Type B pancreatic cell (in vitro differentiated cells): ENCODE results near the gene PRADC1. TPM values are rescaled to one million over a fixed set of nuclear protein-coding genes. Genes with fewer than 3 reads are reported as not detected.

ENCODE experiments used
- DNase-seq: peaks from one replicate; pipeline ENCODE4 v3.0.0; 2021; ENCODE audit warnings: mixed read lengths; ENCODE audit not compliant: unreplicated experiment; ENCODE audit errors: extremely low spot score
- H3K27ac Mint-ChIP-seq: 2 replicates; pipeline ENCODE4 v1.8.0; 2021; ENCODE audit warnings: mild to moderate bottlenecking, mixed read lengths
- H3K27me3 Mint-ChIP-seq: 2 replicates; pipeline ENCODE4 v1.8.0; 2021; ENCODE audit warnings: mixed read lengths
- H3K36me3 Mint-ChIP-seq: 2 replicates; pipeline ENCODE4 v1.8.0; 2021; ENCODE audit warnings: mixed read lengths
- H3K4me1 Mint-ChIP-seq: one replicate; pipeline ENCODE4 v1.8.0; 2021; ENCODE audit warnings: mixed read lengths; ENCODE audit not compliant: unreplicated experiment
- H3K4me3 Mint-ChIP-seq: 2 replicates; pipeline ENCODE4 v1.8.0; 2021; ENCODE audit warnings: mild to moderate bottlenecking, mixed read lengths
- H3K9me3 Mint-ChIP-seq: 2 replicates; pipeline ENCODE4 v1.8.0; 2021; ENCODE audit warnings: mixed read lengths
- CTCF ChIP-seq: fragments of 200-600 bp; sonication (generic); conservative IDR thresholded peaks from 2 replicates; pipeline ENCODE4 v1.5.0; 2021; ENCODE audit warnings: antibody characterized with exemption, mild to moderate bottlenecking
- total RNA-seq: library from RNA; stranded (reverse); gene quantifications from 2 replicates; pipeline ENCODE4 v1.2.1, GENCODE V29; 2021; ENCODE audit warnings: low replicate concordance

Gene PRADC1
- total RNA-seq, 1 donor from 2014 or later: 16.3 TPM

GRCh38 chr2:73233932-73234832 is 1.1 kb upstream of the PRADC1 start, which contains the start of gene CCT7:
TSS of gene CCT7 (plus strand) at chr2:73234308. CDS start at chr2:73234379, 71 bp downstream.
- no peak for TF ChIP-seq CTCF
- Mint-ChIP-seq H3K27me3 (no peaks in the 10 kb centered on the region), H3K4me1 (peaks cover 27% of the 10 kb centered on the region), H3K4me3 (peak within 1 kb of the TSS; percentile 99), H3K27ac (peak within 1 kb of the TSS; percentile 94), H3K36me3 (no peaks in the 10 kb centered on the region), H3K9me3 (no peaks in the 10 kb centered on the region)
- peak; percentile 83 for DNase-seq

GRCh38 chr2:73232403-73233153 is 461 bp downstream of the PRADC1 start:
- no peak for DNase-seq
- no peak for TF ChIP-seq CTCF
- H3K27ac Mint-ChIP-seq: peak overlapping the region; percentile 39
- no peaks in the 10 kb centered on the region for H3K36me3 Mint-ChIP-seq
- peaks cover 20% of the 10 kb centered on the region for H3K4me1 Mint-ChIP-seq
- no peaks in the 10 kb centered on the region for H3K27me3 Mint-ChIP-seq
- H3K4me3 Mint-ChIP-seq: peak overlapping the region; percentile 99
- no peaks in the 10 kb centered on the region for H3K9me3 Mint-ChIP-seq

GRCh38 chr2:73228631-73229030 is 4.4 kb downstream of the PRADC1 start:
- Mint-ChIP-seq H3K4me1 (peaks cover 4% of the 10 kb centered on the region), H3K36me3 (no peaks in the 10 kb centered on the region), H3K9me3 (no peaks in the 10 kb centered on the region), H3K27me3 (no peaks in the 10 kb centered on the region), H3K4me3 (no peak overlapping the region), H3K27ac (no peak overlapping the region)
- no peak for DNase-seq
- no peak for TF ChIP-seq CTCF

- no peak overlapping the region for H3K4me3 Mint-ChIP-seq
- no peak for TF ChIP-seq CTCF
- H3K9me3 Mint-ChIP-seq: no peaks in the 10 kb centered on the region
- no peaks in the 10 kb centered on the region for H3K27me3 Mint-ChIP-seq
- no peaks in the 10 kb centered on the region for H3K36me3 Mint-ChIP-seq
- H3K27ac Mint-ChIP-seq: no peak overlapping the region
- DNase-seq: no peak
- no peaks in the 10 kb centered on the region for H3K4me1 Mint-ChIP-seq
Observed at GRCh38 chr2:73227086-73227485, 6.0 kb downstream of the PRADC1 start.

- no peaks in the 10 kb centered on the region for H3K9me3 Mint-ChIP-seq
- no peaks in the 10 kb centered on the region for H3K4me1 Mint-ChIP-seq
- H3K4me3 Mint-ChIP-seq: no peak overlapping the region
- no peaks in the 10 kb centered on the region for H3K27me3 Mint-ChIP-seq
- peaks cover 4% of the 10 kb centered on the region for H3K36me3 Mint-ChIP-seq
- no peak overlapping the region for H3K27ac Mint-ChIP-seq
- DNase-seq: no peak
- TF ChIP-seq CTCF: no peak
Observed at GRCh38 chr2:73225513-73226360, 7.3 kb downstream of the PRADC1 start.
